SJSA1 (cell line): ENCODE results near the gene CFAP97. TPM values are rescaled to one million over a fixed set of nuclear protein-coding genes. Genes with fewer than 3 reads are reported as not detected.
A peak's percentile ranks its signal among the peaks of the same experiment; 100 is the strongest.

Experiments used
- DNase-seq, 2 experiments: peaks; one replicate each; pipeline ENCODE4 v3.0.0-alpha.2; 2015 to 2020; ENCODE audit warnings: low spot score in 2 of 2, low read depth in 1 of 2
- H3K27ac ChIP-seq: fragments of 250-450 bp; sonication (Bioruptor Pico); 2 replicates; pipeline ENCODE4 v1.5.1; 2020; ENCODE audit warnings: mild to moderate bottlenecking, moderate library complexity
- H3K27me3 ChIP-seq: fragments of 250-450 bp; sonication (Bioruptor Pico); replicated peaks from 2 replicates; pipeline ENCODE4 v1.5.1; 2020; ENCODE audit warnings: mild to moderate bottlenecking, moderate library complexity
- H3K36me3 ChIP-seq: fragments of 250-450 bp; sonication (Bioruptor Pico); 2 replicates; pipeline ENCODE4 v1.5.1; 2020; ENCODE audit warnings: mild to moderate bottlenecking
- H3K4me1 ChIP-seq: fragments of 250-450 bp; sonication (Bioruptor Pico); replicated peaks from 2 replicates; pipeline ENCODE4 v1.6.1; 2021; ENCODE audit warnings: mild to moderate bottlenecking
- H3K4me3 ChIP-seq: fragments of 250-450 bp; sonication (Bioruptor Pico); 2 replicates; pipeline ENCODE4 v1.5.1; 2020; ENCODE audit warnings: mild to moderate bottlenecking
- H3K9me3 ChIP-seq: fragments of 250-450 bp; sonication (Bioruptor Pico); replicated peaks from 2 replicates; pipeline ENCODE4 v1.5.1; 2020; ENCODE audit warnings: mild to moderate bottlenecking
- total RNA-seq: library from RNA; depleted of rRNA; stranded (reverse); fragments of >200 nt; shearing (Covaris generic); gene quantifications from 2 replicates; pipeline ENCODE4 v1.2.3, GENCODE V29; 2014

The CFAP97 gene
- total RNA-seq, 1 experiment from 2014 or later, result 28.8 TPM

GRCh38 chr4:185235119-185235842 is 31.5 kb upstream of the CFAP97 start:
- H3K27me3 ChIP-seq, result no peaks in the 10 kb centered on the region
- H3K4me3 ChIP-seq, result no peak overlapping the region
- no peaks in the 10 kb centered on the region for H3K9me3 ChIP-seq
- peaks cover 3% of the 10 kb centered on the region; the same call in 1 of the 2 replicates for H3K36me3 ChIP-seq
- peaks cover 10% of the 10 kb centered on the region for H3K4me1 ChIP-seq
- H3K27ac ChIP-seq, result no peak overlapping the region
- no peak for DNase-seq

GRCh38 chr4:185232370-185232769 is 28.6 kb upstream of the CFAP97 start:
- Histone ChIP-seq H3K4me1 (peaks cover 10% of the 10 kb centered on the region), H3K36me3 (peaks cover 3% of the 10 kb centered on the region; the same call in 1 of the 2 replicates), H3K4me3 (no peak overlapping the region), H3K9me3 (no peaks in the 10 kb centered on the region), H3K27ac (no peak overlapping the region), H3K27me3 (no peaks in the 10 kb centered on the region)
- no peak for DNase-seq

- Histone ChIP-seq H3K9me3 (no peaks in the 10 kb centered on the region), H3K27ac (no peak overlapping the region), H3K4me1 (no peaks in the 10 kb centered on the region), H3K27me3 (no peaks in the 10 kb centered on the region), H3K36me3 (no peaks in the 10 kb centered on the region), H3K4me3 (no peak overlapping the region)
- DNase-seq, result no peak
Observed at GRCh38 chr4:185229021-185229818, 25.4 kb upstream of the CFAP97 start.

- no peaks in the 10 kb centered on the region for H3K36me3 ChIP-seq
- no peaks in the 10 kb centered on the region for H3K27me3 ChIP-seq
- no peaks in the 10 kb centered on the region for H3K4me1 ChIP-seq
- H3K4me3 ChIP-seq, result no peak overlapping the region
- H3K27ac ChIP-seq, result no peak overlapping the region
- no peak for DNase-seq
- H3K9me3 ChIP-seq, result no peaks in the 10 kb centered on the region
Observed at GRCh38 chr4:185227713-185228278, 24.0 kb upstream of the CFAP97 start.

- Histone ChIP-seq H3K4me1 (no peaks in the 10 kb centered on the region), H3K27me3 (no peaks in the 10 kb centered on the region), H3K9me3 (no peaks in the 10 kb centered on the region), H3K36me3 (no peaks in the 10 kb centered on the region), H3K4me3 (no peak overlapping the region), H3K27ac (no peak overlapping the region)
- no peak for DNase-seq
Observed at GRCh38 chr4:185227131-185227551, 23.3 kb upstream of the CFAP97 start.

- Histone ChIP-seq H3K36me3 (no peaks in the 10 kb centered on the region), H3K27me3 (no peaks in the 10 kb centered on the region), H3K27ac (no peak overlapping the region), H3K4me3 (no peak overlapping the region), H3K4me1 (no peaks in the 10 kb centered on the region), H3K9me3 (no peaks in the 10 kb centered on the region)
- DNase-seq, result no peak
Observed at GRCh38 chr4:185225940-185226339, 22.1 kb upstream of the CFAP97 start.

- peak in 1 of 2 experiments; percentile 28 for DNase-seq
- Histone ChIP-seq H3K4me3 (no peak overlapping the region), H3K9me3 (no peaks in the 10 kb centered on the region), H3K27me3 (no peaks in the 10 kb centered on the region), H3K36me3 (no peaks in the 10 kb centered on the region), H3K4me1 (no peaks in the 10 kb centered on the region), H3K27ac (no peak overlapping the region)
Observed at GRCh38 chr4:185224597-185224996, 20.8 kb upstream of the CFAP97 start.

- no peak for DNase-seq
- H3K27ac ChIP-seq, result no peak overlapping the region
- H3K4me1 ChIP-seq, result no peaks in the 10 kb centered on the region
Observed at GRCh38 chr4:185222598-185222997, 18.8 kb upstream of the CFAP97 start.

GRCh38 chr4:185221912-185222311 is 18.1 kb upstream of the CFAP97 start:
- Histone ChIP-seq H3K36me3 (no peaks in the 10 kb centered on the region), H3K9me3 (no peaks in the 10 kb centered on the region), H3K4me3 (no peak overlapping the region), H3K27ac (no peak overlapping the region), H3K27me3 (no peaks in the 10 kb centered on the region), H3K4me1 (no peaks in the 10 kb centered on the region)
- no peak for DNase-seq

More at GRCh38 chr4:185222598-185222997, 18.8 kb upstream of the CFAP97 start:
- no peaks in the 10 kb centered on the region for H3K27me3 ChIP-seq
- H3K36me3 ChIP-seq, result no peaks in the 10 kb centered on the region
- no peaks in the 10 kb centered on the region for H3K9me3 ChIP-seq
- H3K4me3 ChIP-seq, result no peak overlapping the region

GRCh38 chr4:185221491-185221890 is 17.7 kb upstream of the CFAP97 start:
- H3K27ac ChIP-seq, result no peak overlapping the region
- H3K36me3 ChIP-seq, result no peaks in the 10 kb centered on the region
- no peaks in the 10 kb centered on the region for H3K27me3 ChIP-seq
- DNase-seq, result no peak
- H3K4me3 ChIP-seq, result no peak overlapping the region
- H3K9me3 ChIP-seq, result no peaks in the 10 kb centered on the region
- H3K4me1 ChIP-seq, result no peaks in the 10 kb centered on the region

GRCh38 chr4:185219551-185220344 is 15.9 kb upstream of the CFAP97 start:
- Histone ChIP-seq H3K36me3 (no peaks in the 10 kb centered on the region), H3K4me1 (no peaks in the 10 kb centered on the region), H3K27ac (no peak overlapping the region), H3K9me3 (no peaks in the 10 kb centered on the region), H3K4me3 (no peak overlapping the region), H3K27me3 (no peaks in the 10 kb centered on the region)
- no peak for DNase-seq

- H3K4me1 ChIP-seq, result no peaks in the 10 kb centered on the region
Observed at GRCh38 chr4:185218312-185218711, 14.5 kb upstream of the CFAP97 start.

GRCh38 chr4:185217408-185217975 is 13.7 kb upstream of the CFAP97 start:
- H3K36me3 ChIP-seq, result no peaks in the 10 kb centered on the region
- no peaks in the 10 kb centered on the region for H3K4me1 ChIP-seq
- no peak overlapping the region for H3K4me3 ChIP-seq
- no peaks in the 10 kb centered on the region for H3K9me3 ChIP-seq
- H3K27me3 ChIP-seq, result no peaks in the 10 kb centered on the region
- DNase-seq, result no peak
- H3K27ac ChIP-seq, result no peak overlapping the region

More at GRCh38 chr4:185218312-185218711, 14.5 kb upstream of the CFAP97 start:
- no peaks in the 10 kb centered on the region for H3K9me3 ChIP-seq
- H3K27me3 ChIP-seq, result no peaks in the 10 kb centered on the region
- H3K27ac ChIP-seq, result no peak overlapping the region
- no peak for DNase-seq
- H3K36me3 ChIP-seq, result no peaks in the 10 kb centered on the region
- no peak overlapping the region for H3K4me3 ChIP-seq
